MM.1S (cell line): Measurements from ENCODE around the gene SMPX.

Experiments used
- EZH2 ChIP-seq: fragments of 300-600 bp; sonication (generic); optimal IDR thresholded peaks from 2 replicates; pipeline ENCODE3; 2017; ENCODE audit warnings: low read depth, mild to moderate bottlenecking, antibody characterized with exemption, low read length, mixed read lengths
- EZH2phosphoT487 ChIP-seq: fragments of 300-600 bp; sonication (generic); IDR thresholded peaks from 2 replicates; pipeline ENCODE4 v1.6.1; 2018; ENCODE audit warnings: antibody characterized with exemption, low read length
- TF ChIP-seq, protein P1 (sequence below): fragments of 300-600 bp; sonication (generic); IDR thresholded peaks from 2 replicates; pipeline ENCODE4 v1.5.1; 2016; ENCODE audit warnings: antibody characterized with exemption, low read length, mixed read lengths

DNA sequence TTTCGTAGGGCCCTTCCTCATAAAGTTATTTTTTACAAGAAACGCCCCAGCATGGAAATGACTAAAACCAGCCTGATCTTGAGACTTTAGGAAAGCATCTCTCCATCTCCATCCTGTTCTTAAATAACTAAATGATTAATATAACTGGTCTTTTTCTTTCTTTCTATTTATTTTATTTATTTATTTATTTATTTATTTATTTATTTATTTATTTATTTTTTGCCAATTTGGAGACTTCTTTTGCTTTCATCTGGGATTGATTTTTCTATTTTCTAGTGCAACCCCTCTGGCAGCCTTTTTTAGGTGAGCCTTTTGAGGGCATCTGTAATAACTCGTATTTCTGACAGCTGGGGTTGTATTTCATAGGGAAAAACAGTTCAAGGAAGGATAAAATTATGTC lies 98.6 kb downstream of the SMPX start:
- TF ChIP-seq, protein P1, sequence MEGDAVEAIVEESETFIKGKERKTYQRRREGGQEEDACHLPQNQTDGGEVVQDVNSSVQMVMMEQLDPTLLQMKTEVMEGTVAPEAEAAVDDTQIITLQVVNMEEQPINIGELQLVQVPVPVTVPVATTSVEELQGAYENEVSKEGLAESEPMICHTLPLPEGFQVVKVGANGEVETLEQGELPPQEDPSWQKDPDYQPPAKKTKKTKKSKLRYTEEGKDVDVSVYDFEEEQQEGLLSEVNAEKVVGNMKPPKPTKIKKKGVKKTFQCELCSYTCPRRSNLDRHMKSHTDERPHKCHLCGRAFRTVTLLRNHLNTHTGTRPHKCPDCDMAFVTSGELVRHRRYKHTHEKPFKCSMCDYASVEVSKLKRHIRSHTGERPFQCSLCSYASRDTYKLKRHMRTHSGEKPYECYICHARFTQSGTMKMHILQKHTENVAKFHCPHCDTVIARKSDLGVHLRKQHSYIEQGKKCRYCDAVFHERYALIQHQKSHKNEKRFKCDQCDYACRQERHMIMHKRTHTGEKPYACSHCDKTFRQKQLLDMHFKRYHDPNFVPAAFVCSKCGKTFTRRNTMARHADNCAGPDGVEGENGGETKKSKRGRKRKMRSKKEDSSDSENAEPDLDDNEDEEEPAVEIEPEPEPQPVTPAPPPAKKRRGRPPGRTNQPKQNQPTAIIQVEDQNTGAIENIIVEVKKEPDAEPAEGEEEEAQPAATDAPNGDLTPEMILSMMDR, result no peak
- TF ChIP-seq EZH2phosphoT487 (no peak), EZH2 (no peak)
